ENCODE results near the gene RRP15.

Gene RRP15

DNA sequence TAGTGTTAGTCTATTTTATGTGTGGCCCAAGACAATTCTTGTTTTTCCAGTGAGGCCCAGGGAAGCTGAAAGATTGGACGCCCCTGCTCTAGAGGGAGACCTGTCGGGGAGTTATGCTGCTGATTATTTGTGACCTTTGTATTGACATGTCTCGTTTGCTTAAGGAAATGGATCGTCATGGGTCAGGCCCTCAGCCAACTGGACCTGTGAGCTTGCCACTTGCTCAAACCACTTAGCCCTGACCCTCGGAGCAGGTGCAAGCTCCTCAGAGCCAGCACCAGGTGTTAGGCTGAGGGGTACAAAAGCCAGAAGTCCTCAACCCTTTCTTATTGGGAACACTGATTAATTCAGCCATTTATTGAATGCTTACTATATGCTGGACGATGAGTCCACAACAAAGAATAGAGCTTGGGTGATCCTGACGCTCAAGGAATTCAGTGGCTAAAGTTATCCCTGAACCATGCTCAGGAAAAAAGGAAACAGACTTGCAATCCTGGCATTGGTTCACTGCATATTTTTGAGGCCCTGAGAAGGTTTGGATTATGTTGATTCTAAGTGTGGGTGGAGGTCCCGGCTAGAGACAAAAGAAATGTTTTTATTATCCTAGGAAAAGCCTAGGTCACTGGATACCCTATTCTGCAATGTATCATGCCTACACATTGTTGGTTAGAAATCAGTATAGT is 79.1 kb downstream of the RRP15 start:
- DNase-seq, result no peak

DNA sequence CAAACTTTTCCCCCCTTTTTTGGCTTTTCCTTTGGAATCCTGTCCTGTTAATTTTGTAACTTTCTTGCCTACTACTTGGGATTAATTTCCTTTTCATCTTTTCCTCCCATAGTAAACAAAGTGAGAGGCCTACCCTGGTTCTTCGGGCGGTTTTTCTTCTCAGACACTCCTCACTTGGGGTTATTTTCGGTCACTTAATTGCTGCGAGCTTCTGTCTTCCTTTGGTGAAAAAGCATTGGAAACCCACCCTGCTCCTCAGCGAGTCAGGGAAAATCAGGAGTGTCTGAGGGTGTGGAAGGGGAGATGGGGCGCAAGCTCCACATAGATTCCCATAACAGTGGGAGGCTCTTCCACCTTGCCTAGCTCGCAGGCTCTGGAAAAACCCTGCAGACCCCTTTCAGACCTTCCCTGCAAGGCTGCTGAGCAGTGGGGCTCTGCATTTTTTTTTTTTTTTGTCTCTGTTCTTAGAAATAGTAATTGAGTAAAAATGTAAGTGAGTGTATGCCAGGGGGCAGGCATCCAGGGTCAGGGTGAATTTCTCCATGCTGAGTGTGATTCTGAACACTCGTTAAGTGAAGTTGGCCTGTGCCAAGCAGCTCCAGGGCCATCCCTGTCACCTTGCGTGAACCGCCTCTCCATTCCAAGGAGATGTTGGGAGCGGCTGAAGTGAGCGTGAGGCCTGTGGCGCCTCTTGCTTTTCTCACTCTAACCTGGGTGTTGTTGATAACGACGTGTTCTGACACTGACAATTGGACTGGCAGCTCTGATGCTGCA is 80.3 kb downstream of the RRP15 start:
- no peak for DNase-seq

DNA sequence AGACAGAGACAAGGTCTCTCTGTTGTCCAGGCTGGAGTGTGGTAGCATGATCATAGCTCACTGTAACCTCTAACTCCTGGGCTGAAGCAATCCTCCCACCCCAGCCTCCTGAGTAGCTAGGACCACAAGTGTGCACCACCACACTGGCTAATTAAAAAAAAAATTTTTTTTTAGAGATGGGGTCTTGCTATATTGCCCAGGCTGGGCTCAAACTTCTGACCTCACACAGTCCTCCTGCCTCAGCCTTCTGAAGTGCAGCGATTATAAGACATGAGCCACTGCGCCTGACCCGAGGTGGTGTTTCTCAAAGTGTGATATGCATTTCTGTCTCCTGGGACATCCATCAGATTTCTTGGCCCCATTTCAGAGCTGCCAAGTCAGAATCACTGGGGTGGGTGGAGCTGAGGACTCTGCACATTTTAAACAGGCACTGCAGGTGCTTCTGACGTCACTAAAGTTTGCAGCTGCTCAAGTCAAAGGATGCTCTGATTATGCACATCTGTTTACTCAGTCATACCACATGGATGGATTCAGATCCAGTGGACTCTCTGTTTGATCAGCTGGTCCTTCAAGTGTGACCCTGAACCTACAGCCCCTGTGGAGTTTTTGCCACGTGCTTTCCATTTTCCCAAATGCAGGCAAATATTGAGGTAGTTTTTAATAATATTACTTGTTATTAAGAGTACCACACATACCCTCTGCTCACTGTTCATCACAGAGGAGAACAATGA is 81.4 kb downstream of the RRP15 start:
- DNase-seq, result no peak

DNA sequence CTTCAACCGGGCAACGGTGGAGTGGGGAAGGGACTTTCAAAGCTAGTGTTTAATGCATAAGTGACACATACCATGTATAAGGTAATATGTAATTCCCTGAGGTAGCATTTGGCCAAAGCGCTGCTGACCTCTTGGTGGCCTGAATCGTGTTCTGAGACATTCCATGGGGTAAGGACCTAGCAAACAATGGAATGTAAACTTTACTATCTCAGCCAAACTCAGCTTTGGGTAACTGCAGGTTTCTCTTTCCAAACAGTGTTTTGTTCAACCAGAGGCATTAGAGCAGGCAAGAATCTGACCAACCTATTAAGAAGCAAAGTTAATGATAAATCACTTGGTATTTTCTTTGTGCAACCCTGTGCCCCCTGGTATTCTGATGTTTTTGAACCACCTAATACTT is 82.0 kb downstream of the RRP15 start:
- no peak for DNase-seq

DNA sequence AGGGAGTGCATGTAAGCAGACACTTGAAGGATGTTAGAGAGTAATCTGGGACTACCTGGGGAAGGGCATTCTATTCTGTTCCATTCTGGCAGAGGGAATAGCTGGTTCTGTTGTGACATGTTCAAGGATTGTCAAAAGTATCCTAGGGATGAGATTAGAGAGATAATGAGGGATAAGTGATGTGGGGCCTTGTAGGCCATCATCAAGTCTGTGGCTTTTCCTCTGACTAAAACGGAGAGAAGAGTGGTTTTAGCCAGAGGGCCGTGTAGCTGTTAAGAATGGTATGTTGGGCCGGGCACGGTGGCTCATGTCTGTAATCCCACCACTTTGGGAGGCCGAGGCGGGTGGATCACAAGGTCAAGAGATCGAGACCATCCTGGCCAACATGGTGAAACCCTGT is 83.6 kb downstream of the RRP15 start:
- DNase-seq, result no peak

DNA sequence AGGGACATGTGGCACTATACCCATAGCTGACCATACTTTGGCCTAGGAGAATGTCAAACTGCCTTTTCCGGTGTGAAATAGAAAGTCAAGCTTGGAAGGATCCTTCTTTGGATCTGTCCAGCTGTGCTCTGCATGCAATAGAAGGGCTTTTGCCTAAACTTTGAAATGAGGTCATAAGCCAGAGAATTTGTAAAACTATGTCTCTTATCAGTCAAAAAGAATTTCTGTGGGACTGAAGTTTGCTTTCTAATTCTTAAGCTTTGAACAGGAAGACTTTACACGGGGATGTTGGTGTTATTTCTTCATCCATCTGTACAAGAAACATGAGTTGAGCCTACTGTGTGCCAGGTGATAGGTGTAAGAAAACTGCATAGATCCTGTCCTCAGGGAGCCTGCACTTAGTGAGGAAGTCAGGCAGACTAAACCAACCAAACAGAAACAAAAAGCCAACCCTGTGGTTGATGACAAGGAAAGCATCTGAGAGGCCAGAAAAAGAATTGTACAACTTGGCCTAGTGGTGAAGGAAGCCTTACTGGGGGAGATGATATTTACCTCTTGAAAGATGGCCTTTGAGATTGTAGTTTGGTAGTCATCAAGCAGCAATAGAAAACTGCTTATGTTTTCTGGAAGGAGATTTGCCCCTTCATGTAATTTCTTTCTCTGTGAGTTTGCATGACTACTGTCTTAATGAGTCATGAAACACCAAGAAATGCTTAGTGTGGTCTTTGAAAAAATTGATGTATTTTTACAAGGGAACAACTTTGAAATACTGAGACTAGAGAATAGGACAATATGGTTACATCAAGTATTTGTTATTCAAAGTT is 84.8 kb downstream of the RRP15 start:
- DNase-seq, result no peak

DNA sequence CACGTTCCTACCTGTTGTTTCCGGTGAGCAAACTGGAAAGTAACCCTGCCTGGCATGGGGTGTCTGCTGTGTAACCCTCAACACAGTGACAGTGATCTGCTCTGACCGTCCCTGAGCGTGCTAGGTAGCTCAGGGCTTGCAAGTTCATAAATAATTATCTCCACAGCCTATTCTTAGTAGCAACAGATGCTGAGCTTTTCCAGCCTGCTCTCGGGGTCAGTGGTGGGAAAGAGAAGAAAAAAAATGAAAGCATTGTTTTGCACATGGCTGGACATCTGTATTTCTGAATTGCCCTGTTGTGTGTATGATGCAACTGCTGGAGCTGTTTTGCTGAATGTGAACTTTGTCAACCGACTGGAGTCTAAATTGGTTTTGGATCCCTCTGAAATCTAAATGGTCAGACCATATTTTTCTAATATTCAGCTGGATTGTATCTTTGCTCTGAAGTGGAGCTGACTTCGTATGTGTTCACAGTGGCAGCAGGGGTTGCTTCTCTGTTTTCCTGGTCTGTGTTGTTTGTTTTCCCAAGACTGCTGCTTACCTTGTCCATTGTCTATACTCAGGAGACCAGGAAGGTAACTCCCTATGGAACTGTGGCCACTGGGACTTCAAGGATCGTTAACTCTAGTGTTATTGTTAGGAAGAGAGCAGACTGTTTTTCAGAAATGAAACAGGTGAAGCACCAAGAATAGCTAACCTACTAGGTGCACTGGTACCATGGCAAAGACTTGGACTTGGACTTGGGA is 87.0 kb downstream of the RRP15 start:
- no peak for DNase-seq

DNA sequence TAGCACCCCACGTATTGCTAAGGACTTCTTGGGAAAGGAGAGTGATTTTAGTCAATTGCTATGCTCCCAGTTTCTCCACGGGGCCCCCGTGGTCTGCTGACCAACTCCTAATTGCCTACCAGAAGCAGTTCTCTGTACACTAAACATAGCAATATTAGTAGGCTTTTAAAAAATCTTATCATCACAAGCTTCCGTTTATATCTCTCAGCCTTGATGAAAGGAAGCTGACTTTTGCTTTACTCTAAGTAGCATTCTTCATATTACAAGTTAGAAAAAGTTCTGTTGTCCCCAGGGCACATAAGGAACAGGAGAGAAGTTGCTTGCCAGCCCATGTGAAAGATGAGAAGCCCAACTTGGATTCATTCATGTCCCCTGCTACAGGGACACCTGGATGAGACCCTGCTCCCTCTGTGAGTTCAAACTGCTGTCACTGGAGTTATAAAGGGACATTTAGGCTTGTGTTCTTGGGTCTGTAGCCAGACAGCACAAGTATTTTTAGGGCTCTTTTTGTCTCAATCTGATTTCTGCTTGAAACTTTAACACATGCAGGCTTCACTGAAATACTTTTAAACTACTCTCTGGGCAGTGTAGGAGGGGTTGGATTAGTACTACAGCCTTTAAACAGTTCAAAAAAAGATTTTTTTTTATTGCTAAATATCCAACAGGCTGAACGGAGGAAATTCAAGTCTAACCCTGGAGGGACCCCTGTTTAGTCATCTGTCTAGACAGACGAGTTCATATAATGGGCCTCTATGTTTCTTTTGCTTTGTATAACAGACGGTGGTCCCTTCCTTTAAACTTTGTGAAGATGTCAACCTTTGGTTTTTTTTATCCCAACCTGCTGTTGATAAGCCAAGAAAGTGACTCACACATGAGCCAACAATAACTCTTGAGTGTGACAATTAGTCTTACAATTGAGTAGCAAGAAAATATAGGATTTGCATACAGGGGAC is 89.6 kb downstream of the RRP15 start:
- no peak for DNase-seq

DNA sequence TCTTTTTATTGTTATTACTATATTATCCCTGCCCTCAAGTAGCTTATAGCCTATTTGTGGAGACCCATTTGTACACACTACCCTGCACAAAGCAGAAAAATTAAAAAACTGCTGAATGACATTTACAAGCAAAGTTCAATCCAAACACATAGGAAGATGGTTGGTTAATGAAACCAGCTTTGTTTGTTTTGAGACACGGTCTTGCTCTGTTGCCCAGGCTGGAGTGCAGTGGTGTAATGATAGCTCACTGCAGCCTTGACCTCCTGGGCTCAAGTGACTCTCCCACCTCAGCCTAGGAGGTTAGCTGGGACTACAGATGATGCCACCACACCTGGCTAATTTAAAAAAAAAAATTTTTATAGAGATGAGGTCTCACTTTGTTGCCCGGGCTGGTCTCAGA is 91.6 kb downstream of the RRP15 start:
- DNase-seq, result no peak

DNA sequence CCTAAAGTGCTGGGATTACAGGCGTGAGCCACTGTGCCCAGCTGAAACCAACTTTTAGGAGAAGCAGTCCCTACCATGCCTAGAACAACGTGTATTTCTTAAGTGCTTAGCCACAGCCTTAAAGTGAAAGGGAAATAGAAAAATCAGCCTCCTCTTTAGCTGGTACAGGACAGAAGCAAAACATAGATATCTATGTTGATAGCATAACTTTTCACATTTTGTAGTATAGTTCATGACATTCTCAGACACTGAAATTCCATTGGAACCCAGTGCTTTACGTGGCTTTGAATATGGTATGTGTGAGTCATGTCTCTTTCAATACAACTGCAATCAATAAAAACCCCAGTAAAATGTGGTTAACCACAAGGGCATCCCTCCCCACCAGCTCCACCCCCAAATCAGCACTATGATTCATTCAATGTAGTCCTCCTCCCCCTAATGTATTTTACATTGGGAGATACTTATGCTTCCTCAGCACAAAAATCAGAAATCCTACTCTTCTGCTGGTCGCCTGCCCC is 92.1 kb downstream of the RRP15 start:
- peak; percentile 81 for DNase-seq

DNA sequence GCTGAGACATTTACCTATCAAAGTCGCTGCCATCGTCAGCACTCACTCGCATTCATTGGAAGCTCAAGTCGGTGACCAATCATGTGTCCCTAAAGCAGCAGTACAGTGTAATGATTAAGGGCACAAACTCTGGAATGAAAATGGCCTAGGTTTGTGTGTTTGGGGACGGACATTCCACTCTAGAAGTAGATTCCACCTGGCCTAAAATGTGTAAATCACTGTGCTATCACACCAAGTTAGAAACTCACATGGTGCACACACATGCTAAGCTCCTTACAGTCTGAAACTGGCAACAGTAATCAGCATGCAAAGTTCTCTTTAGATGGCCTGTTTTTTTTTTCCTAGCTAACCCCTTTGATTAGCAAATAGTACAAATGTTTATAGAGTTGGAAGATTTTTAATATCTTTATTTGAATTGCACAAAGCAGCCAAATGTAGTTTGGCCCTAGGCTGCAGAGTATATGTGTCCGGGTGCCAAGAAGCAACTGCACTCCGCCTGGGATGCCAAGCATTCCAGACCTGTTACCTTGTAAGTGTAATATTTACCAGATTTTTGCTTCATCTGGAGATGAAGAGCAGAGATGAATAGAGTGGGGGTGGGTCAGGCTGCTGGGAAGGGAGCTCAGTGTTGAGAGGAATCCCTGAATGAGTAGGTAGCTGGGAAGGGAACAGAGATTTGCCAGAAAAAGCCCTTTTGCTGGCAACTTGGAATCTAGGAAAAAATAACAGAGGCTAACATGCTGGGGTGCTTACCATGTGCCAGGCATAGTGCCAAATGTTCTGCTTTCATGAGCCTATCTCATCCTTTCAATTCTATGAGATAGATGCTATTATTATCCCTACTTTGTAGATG is 95.3 kb downstream of the RRP15 start:
- DNase-seq, result no peak

DNA sequence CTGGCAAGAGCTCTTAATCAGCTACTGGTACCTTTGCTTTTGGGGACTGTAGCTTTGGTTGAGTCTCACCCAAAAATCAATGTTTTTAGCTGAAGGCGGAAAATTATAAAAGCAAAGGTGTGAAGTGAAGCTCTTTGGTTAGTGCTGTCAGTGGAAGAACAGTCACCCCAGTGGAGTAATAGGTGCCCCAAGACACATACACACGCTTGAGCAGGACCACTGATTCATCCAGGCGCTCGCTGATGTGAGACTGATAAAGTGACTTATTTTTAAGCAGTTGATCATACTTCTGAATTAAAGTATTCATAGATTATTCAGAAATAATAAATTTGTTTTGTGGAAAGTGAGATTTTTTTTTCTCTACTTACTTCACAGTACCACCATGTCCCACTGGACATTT is 97.2 kb downstream of the RRP15 start:
- no peak for DNase-seq

DNA sequence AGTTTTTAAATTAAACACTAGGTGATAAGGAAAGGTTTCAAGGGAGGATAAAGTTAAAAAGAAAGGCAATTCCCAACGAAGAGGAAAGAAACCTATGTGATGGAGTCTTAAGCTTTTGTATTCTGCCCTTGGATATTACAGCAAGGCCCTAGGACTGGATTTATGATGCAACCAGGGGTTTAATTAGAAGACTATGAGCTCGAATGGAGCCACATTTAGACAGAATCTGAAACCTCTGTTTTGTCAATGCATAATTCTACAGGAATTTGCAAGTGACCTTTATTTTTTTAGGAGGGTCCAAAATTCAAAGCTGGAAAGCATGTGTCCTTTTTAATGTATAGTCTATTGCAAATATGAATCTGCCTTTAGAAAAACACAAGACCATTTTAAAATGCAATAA is 98.0 kb downstream of the RRP15 start:
- DNase-seq, result no peak

DNA sequence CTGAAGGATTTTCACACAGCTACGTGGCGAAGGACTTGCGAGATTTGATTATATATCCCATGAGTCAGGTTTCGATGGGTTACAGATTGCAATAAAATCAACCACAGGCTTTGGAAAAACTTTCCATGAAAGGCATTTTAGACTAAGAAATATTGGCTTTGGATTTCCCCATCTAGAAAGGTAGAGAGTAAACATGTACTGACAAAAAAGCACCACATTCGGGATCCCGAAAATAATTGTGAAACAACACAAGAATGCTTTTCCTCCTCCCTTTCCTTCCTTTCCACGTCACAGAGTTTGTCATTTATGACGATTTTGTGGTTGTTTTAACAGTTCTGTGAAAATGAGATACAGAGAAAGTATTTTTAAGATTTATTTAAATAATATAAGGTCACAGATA is 98.6 kb downstream of the RRP15 start:
- DNase-seq, result no peak

DNA sequence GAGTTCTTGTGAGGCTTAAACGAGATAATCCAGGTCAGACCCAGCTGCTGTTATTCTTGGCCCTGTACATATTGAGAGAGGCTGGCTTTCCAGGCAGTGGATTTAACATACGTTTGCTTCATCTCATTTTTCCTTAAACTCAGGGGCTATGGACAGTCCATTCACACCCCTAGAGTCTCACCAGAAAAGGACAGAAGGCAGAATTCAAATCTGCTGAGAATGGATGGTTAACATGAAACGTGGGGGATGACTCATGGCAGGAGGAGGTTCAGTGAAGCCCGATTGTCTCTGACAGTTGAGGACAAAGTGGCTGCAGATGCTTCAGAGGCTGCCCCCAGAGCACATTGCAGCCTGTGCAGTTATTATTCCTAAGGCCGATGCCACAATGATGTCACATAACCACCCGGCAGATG is 99.5 kb downstream of the RRP15 start:
- DNase-seq, result no peak
